HG02970 (cell line): ENCODE measurements around the gene TSHZ2.

Experiments
- ATAC-seq: cut with Tn5 transposase; IDR thresholded peaks from one replicate; pipeline ENCODE4 v1.9.1; 2021; ENCODE audit warnings: mild to moderate bottlenecking, moderate library complexity, moderate number of reproducible peaks; ENCODE audit not compliant: unreplicated experiment, low FRiP score

Gene TSHZ2

GRCh38 chr20:53150532-53150931 lies 178.4 kb downstream of the TSHZ2 start:
- no peak for ATAC-seq

DNA sequence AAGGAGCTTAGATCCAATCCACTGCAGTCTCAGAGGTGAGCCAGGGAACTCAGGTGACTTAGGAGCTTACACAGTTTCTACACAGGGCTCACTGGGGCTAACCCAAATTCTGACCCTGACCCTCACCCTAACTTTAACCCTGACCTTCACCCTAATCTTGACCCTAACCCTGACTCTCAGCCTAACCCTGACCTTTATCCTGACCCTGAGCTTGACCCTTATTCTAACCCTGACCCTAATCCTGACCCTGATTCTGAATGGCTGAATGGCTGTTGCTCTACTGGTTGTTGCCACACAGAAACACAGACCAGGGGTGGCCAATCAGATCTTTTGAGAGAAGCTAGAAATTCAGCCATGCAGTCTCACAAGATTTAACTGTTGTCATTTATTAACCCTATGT lies 180.1 kb downstream of the TSHZ2 start:
- ATAC-seq, result no peak

- no peak for ATAC-seq
Measured at GRCh38 chr20:53154540-53154939, 182.4 kb downstream of the TSHZ2 start.

DNA sequence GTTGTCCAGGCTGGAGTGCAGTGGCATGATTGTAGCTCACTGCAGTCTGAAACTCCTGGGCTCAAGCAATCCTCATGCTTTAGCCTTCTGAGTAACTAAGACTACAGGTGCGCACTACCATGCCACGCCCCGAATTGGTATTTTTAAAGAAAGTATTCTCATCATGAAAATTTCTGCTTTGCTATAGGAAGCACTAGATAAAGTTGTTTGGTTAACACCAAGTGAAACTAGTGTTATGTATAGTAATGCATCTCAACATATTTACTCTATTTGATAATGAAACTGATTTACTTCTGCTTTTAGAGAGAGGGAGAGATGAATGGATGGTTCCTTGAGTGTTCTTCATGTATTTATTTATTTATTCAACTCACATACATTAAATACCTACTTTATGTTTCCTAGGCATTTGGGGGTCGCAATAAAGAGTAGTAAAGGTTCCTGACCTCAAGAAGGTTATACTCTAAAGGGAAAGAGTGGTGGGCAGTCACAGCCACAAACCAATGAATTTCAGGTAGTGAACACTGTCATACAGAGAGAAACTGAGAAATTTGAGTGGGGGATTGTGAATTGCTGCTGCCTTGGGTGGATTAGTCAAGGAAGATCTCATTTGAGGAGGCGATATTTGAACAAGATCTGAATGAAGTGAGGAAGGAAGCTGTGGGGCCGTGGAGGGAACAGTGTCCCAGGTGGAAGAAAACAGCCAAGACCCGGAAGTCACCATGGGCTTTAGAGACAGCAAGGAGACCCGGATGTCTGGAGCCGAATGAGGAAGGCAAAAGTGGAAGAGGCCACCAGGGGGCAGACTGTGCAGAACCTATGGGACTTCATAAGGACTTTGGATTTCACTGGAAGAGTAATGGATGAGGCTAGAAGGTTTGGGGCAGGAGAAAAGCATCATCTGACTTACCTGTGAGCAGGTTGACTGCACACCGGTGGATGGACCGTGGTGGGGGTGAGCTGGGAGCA lies 185.6 kb downstream of the TSHZ2 start:
- ATAC-seq, result no peak

GRCh38 chr20:53159160-53159559 lies 187.0 kb downstream of the TSHZ2 start:
- ATAC-seq, result no peak

- no peak for ATAC-seq
Measured at GRCh38 chr20:53161073-53161472, 188.9 kb downstream of the TSHZ2 start.

GRCh38 chr20:53161473-53161872 lies 189.3 kb downstream of the TSHZ2 start:
- ATAC-seq, result no peak

GRCh38 chr20:53162251-53162835 lies 190.2 kb downstream of the TSHZ2 start:
- no peak for ATAC-seq

GRCh38 chr20:53163486-53163885 lies 191.3 kb downstream of the TSHZ2 start:
- no peak for ATAC-seq

DNA sequence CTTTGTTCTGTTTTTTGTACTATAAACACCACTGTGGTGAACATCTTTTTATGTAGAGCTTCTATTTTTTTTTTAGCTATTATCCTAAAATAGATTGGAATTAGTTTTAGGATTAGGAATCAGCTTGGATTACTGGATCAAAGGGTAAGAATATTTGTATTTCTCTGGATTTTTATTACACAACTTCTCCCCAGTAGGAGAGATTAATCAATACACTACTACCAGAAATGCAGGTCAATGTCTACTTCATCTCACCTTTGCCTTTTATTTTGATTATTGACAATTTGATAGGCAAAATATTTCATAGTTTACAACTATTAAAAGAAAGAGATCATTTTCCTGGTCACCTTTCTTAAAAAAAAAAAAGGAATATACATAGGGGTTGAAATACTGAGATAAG lies 191.9 kb downstream of the TSHZ2 start:
- no peak for ATAC-seq

- no peak for ATAC-seq
Measured at GRCh38 chr20:53165452-53165851, 193.3 kb downstream of the TSHZ2 start.

GRCh38 chr20:53168491-53168890 lies 196.3 kb downstream of the TSHZ2 start:
- no peak for ATAC-seq

- ATAC-seq, result no peak
Measured at GRCh38 chr20:53170196-53170595, 198.0 kb downstream of the TSHZ2 start.

DNA sequence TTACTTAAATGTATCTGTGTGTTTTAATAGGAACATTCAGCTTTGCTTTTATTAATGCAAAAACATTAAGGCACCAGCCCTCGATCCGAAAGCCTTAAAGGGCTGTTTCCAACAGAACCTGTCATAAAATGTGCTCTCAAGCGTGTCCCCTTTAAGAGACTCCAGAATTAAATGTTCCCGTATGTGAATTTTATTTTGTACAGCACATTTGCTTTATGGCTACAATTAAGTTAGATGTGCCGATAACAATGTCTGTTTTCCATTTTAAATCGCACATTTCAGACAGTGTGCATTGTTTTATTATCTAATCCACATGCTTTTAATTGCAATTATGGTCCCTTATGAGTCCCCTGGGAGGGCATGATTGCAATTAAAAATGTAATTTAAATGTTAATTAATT lies 198.9 kb downstream of the TSHZ2 start:
- no peak for ATAC-seq

DNA sequence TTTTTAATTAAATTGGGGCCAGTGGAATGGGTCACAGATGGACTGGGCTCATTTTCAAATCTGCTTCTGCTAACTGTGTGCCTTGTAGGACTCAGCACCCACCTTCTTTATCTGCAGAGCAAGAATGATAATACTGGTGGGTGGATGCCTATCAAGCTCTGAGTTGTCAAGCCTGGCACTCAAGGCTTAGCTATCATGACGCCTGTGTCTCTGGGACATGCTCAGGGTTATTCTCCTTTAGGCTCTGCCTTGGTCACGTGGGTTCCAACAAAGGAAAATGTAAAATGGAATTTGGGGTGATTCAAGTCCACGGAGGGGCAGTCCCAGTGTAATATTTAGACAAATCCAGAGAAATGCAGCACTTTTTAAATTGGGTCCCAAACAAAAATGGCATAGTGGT lies 202.3 kb downstream of the TSHZ2 start:
- no peak for ATAC-seq

DNA sequence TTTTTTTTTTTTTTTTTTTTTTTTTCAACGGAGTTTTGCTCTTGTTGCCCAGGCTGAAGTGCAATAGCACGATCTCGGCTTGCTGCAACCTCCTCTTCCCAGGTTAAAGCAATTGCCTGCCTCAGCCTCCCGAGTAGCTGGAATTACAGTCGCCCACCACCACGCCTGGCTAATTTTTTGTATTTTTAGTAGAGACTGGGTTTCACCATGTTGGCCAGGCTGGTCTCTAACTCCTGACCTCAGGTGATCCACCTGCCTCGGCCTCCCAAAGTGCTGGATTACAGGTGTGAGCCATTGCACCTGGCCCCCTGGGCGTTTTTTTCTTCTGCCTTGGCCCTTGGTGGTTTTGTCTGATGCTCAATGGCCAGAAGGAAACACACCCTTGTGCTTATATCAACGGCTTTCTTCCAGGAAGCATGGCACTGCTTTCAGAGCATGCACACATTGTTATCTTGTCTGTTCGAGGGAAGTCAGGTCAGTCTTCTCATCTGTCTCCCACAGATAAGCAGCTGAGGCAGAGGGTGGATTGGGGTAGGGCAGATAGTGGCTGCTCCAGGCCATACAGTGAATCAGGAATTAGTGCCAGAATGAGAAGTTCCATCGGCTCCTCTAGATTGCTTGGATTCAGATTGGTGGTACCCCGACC lies 203.1 kb downstream of the TSHZ2 start:
- no peak for ATAC-seq

- no peak for ATAC-seq
Measured at GRCh38 chr20:53176134-53176533, 204.0 kb downstream of the TSHZ2 start.

- no peak for ATAC-seq
Measured at GRCh38 chr20:53177687-53178086, 205.5 kb downstream of the TSHZ2 start.

GRCh38 chr20:53179749-53180148 lies 207.6 kb downstream of the TSHZ2 start:
- no peak for ATAC-seq

DNA sequence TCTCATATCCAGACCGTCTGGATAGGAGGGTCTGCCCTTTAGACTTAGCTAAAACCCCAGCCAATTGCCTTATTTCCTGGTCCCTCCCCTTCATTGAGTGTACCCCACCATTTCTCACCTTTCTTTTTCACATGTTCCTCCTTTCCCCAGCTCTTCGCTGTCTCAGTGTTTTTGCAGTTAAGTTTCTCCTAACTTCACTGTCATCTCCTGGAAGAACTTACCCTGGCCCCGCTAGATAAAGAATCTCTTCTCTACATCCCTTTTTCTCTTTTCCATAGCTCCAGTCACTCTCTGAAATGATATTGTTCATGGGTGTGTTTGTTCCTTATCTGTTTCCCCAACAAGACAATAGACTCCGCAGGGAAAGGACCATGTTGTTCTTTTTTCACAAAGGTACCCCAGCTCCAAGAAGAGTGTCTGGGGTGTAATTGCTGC lies 208.8 kb downstream of the TSHZ2 start:
- no peak for ATAC-seq

- ATAC-seq, result no peak
Measured at GRCh38 chr20:53181866-53182376, 209.8 kb downstream of the TSHZ2 start.
